Testis (tissue), 3 donors: Measurements from ENCODE around the gene PACSIN1. TPM values are rescaled to one million over a fixed set of nuclear protein-coding genes. Genes with fewer than 3 reads are reported as not detected.

ENCODE experiments used
- DNase-seq: peaks from one replicate; pipeline ENCODE4 v3.0.0-alpha.2; 2019
- H3K27ac ChIP-seq, 2 donors: fragments of 200-600 bp; sonication (generic); one replicate each; pipeline ENCODE4 v1.5.1; 2019
- H3K27me3 ChIP-seq: fragments of 200-600 bp; sonication (generic); one replicate; pipeline ENCODE4 v1.5.1; 2019
- H3K36me3 ChIP-seq: fragments of 200-600 bp; sonication (generic); one replicate; pipeline ENCODE4 v1.5.1; 2017; ENCODE audit warnings: low read depth; ENCODE audit errors: missing control alignments
- H3K4me1 ChIP-seq: fragments of 200-600 bp; sonication (generic); one replicate; pipeline ENCODE4 v1.5.1; 2019
- H3K4me3 ChIP-seq, 2 donors: fragments of 200-600 bp; sonication (generic); one replicate each; pipeline ENCODE4 v1.5.1; 2017 to 2019
- H3K9me3 ChIP-seq: fragments of 200-600 bp; sonication (generic); one replicate; pipeline ENCODE4 v1.5.1; 2017
- POLR2A ChIP-seq: fragments of 450-650 bp; IDR thresholded peaks from one replicate; pipeline ENCODE4 v1.6.1; 2017; ENCODE audit warnings: antibody characterized with exemption, mild to moderate bottlenecking, moderate library complexity
- WGBS, 2 donors: methylation state at CpG; one replicate each; pipeline ENCODE4 v1.1.5; 2018; 5-methylcytosine and 5-hydroxymethylcytosine counted together
- intact Hi-C: fragments of 100-400 bp; cut with DNase I; formaldehyde crosslinking; loops from one replicate; pipeline ENCODE4 v1.15.1; 2023; ENCODE audit warnings: low total_unique reads
- polyA plus RNA-seq: library from polyadenylated mRNA; stranded (reverse); fragments of 350-450 nt; fragmentation: Illumina TruSeq; extraction: RNeasy Lipid Tissue Mini Kit (QIAGEN cat#74804); gene quantifications from one replicate; pipeline ENCODE4 v1.2.3, GENCODE V29; 2014; ENCODE audit warnings: low read depth, low replicate concordance; ENCODE audit not compliant: insufficient read depth
- total RNA-seq, 2 donors: library from RNA; depleted of rRNA; stranded (reverse); fragments of >200 nt; gene quantifications; one replicate each; pipeline ENCODE4 v1.2.3, GENCODE V29; 2016
- TF ChIP-seq, protein P1 (sequence below), 3 experiments: fragments of 450-650 bp in 2 of 3; fragments of 200-600 bp in 1 of 3; sonication (generic) in 1 of 3; IDR thresholded peaks; one replicate each; pipeline ENCODE4 v1.5.1; 2016 to 2019; ENCODE audit warnings: antibody characterized with exemption in 3 of 3, mild to moderate bottlenecking in 2 of 3, moderate library complexity in 1 of 3

The PACSIN1 gene
- total and polyA plus RNA-seq, 3 donors from 2014 or later: 2.1 to 3.1 (median 2.5) TPM

DNA sequence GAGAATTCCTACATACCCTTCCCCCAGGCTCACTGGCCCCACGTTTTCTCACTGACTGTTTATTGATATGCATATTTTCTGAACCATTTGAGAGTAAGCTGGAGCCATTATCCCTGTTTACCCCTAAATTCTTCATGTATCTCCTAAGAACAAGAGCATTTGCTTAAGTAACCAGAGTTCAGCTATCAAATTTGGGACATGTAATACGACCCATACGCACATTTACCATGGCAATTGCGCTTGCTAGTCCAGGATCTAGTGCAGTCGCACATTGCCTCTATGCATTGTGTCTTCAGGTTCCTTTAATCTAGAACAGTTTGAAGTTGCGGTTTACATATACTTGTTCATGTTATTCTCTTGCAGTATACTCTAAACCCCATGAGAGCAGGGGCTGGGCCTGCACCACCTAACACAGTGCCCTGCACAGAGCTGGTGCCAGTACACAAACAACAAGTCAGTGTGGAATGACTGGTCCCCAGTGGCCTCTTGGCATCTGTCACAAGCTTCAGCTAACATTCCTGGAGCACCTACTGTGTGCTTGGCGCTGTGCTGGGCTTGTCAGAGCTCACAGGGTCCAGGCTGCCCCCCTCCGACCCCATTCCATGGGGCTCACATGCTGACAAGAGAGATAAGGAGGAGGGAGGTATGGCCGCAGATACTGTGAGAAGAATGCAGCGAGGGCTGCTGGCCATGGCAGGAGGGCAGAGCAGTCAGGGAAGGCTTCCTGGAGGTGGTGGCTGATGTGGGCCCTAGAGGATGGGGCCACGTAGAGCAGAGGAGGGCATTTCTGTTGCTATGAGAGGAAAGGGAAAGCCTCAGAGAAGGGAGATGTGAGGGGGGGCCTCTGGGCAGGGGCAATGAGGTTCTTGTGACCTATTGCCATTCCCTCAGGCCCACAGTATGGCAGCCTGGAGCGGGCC lies 62.1 kb downstream of the PACSIN1 start:
- Histone ChIP-seq H3K36me3 (no peaks in the 10 kb centered on the region), H3K9me3 (no peaks in the 10 kb centered on the region), H3K4me3 (no peak overlapping the region), H3K27ac (no peak overlapping the region), H3K27me3 (no peaks in the 10 kb centered on the region), H3K4me1 (peaks cover 6% of the 10 kb centered on the region)
- 71 to 83% methylated on average over 12 of the region's 12 CpGs for WGBS, 2 donors
- intact Hi-C loops: no loop called here
- DNase-seq: no peak
- TF ChIP-seq POLR2A: no peak
- TF ChIP-seq, protein P1, sequence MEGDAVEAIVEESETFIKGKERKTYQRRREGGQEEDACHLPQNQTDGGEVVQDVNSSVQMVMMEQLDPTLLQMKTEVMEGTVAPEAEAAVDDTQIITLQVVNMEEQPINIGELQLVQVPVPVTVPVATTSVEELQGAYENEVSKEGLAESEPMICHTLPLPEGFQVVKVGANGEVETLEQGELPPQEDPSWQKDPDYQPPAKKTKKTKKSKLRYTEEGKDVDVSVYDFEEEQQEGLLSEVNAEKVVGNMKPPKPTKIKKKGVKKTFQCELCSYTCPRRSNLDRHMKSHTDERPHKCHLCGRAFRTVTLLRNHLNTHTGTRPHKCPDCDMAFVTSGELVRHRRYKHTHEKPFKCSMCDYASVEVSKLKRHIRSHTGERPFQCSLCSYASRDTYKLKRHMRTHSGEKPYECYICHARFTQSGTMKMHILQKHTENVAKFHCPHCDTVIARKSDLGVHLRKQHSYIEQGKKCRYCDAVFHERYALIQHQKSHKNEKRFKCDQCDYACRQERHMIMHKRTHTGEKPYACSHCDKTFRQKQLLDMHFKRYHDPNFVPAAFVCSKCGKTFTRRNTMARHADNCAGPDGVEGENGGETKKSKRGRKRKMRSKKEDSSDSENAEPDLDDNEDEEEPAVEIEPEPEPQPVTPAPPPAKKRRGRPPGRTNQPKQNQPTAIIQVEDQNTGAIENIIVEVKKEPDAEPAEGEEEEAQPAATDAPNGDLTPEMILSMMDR (IDR thresholded peaks at IDR 0.05): no peak

DNA sequence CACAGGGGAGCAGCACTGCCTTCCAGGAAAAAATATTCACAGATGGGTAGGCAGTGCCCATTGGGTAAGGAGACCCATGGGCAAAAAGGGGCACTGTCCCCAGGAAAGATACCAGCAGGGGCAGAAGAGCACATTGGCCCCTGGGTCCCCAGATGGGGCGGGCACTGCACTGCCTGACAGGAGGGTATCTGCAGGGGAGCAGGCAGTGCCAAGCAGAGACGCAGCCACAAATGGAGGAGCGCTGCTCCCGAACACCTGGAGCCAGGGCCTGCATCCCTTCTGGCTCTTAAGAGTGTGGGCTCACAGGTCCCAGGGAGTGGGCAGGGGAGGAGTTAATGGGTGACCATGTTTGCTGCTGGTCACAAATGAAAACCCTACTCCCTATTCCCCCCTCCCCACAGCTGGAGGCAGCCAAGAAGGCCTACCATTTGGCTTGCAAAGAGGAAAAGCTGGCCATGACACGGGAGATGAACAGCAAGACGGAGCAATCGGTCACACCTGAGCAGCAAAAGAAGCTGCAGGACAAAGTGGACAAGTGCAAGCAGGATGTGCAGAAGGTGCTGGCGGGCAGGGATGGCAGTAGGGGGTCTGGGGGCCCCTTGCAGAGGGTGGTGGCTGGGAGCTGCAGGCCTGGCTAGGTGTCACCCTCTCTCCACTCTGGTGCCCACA lies 63.3 kb downstream of the PACSIN1 start:
- Histone ChIP-seq H3K27ac (no peak overlapping the region), H3K36me3 (no peaks in the 10 kb centered on the region), H3K4me1 (peaks cover 6% of the 10 kb centered on the region), H3K9me3 (no peaks in the 10 kb centered on the region), H3K27me3 (no peaks in the 10 kb centered on the region), H3K4me3 (no peak overlapping the region)
- TF ChIP-seq, protein P1 (IDR thresholded peaks at IDR 0.05): no peak
- no peak for DNase-seq
- WGBS, 2 donors: 93% methylated on average over 8 of the region's 8 CpGs
- intact Hi-C loops: no loop called here

DNA sequence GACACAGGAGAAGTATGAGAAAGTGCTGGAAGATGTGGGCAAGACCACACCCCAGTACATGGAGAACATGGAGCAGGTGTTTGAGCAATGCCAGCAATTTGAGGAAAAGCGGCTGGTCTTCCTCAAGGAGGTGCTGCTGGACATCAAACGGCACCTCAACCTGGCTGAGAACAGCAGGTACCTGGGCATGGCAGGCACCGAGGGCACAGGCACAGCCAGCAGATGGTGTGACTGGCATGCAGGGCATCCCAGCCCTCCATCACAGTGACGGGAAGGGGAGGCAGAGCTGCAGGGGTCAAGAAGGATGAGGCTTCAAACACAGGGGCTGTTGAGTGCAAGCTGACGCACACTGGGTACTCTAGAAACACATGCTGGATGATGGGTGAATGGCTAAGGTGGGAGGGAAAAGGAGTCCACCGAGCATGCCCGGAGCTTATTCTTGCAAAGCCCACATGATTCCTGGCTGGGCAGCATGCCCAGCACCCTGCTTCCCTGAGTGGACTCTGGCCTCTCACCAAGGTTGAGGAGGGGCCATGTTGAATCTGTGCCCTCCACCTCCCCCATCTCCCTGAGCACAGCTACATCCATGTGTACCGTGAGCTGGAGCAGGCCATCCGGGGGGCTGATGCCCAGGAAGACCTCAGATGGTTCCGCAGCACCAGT lies 63.9 kb downstream of the PACSIN1 start:
- Histone ChIP-seq H3K27ac (no peak overlapping the region), H3K4me1 (peaks cover 6% of the 10 kb centered on the region), H3K27me3 (no peaks in the 10 kb centered on the region), H3K36me3 (no peaks in the 10 kb centered on the region), H3K9me3 (no peaks in the 10 kb centered on the region), H3K4me3 (no peak overlapping the region)
- DNase-seq: peak; percentile 35
- WGBS, 2 donors: 66 to 76% methylated on average over 7 to 10 of the region's 10 CpGs
- intact Hi-C loops: loop anchor here (10.0 kb wide), 1 partner anchor 85 kb away; no protein-coding TSS in a partner anchor
- TF ChIP-seq, protein P1 (IDR thresholded peaks at IDR 0.05): no peak

GRCh38 chr6:34530753-34531365 lies 65.0 kb downstream of the PACSIN1 start:
- peaks cover 6% of the 10 kb centered on the region for H3K4me1 ChIP-seq
- intact Hi-C loops: loop anchor here (10.0 kb wide), 1 partner anchor 84 kb away; no protein-coding TSS in a partner anchor
- H3K36me3 ChIP-seq: no peaks in the 10 kb centered on the region
- DNase-seq: no peak
- H3K9me3 ChIP-seq: no peaks in the 10 kb centered on the region
- TF ChIP-seq POLR2A: no peak
- TF ChIP-seq, protein P1 (IDR thresholded peaks at IDR 0.05): no peak
- no peaks in the 10 kb centered on the region for H3K27me3 ChIP-seq
- peak overlapping the region in 1 of 2 donors; percentile 40 for H3K4me3 ChIP-seq
- no peak overlapping the region for H3K27ac ChIP-seq
- 66 to 78% methylated on average over 18 of the region's 18 CpGs for WGBS, 2 donors
